OCI-M2 (cell line): ENCODE data around the gene MTARC2.

Source experiments
- DNase-seq: peaks from one replicate; lab custom pipeline; 2025; ENCODE audit not compliant: unreplicated experiment; lab: John Stamatoyannopoulos, UW

Gene MTARC2

DNA sequence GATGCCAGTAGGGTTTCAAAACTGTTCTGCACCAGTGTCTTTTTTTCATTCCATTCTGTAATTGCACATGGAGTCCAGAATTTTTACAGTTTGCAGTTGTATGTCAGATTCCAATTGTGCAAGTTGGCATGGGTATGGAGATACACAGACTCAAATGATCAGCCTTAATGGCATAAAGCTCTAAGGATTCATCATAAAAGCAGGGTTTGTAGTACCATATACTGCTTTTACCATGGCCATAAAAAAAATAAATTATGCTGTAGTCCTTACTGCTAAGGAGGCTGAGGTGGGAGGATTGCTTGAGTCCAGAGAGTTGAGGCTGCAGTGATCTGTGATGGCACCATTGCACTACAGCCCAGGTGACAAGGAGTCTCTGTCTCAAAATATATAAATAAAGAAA, 48.9 kb downstream of the MTARC2 start:
- DNase-seq: no peak

DNA sequence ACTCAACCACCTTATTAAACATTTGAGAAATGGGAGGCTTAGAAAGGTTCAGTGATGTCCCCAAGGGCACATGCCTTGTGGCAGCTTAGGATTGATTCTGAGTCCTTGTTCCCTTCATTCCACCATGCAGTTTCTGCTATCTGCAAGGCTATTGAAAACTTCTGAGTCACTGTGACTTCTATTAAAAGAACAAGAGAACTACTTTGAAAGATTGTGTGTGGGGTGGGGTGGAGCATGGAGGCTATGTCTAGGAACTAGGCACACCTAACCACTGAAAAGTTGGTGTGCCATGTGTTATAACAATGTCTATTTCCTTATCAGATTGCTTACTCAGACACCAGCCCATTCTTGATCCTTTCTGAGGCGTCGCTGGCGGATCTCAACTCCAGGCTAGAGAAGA, 49.4 kb downstream of the MTARC2 start:
- no peak for DNase-seq

DNA sequence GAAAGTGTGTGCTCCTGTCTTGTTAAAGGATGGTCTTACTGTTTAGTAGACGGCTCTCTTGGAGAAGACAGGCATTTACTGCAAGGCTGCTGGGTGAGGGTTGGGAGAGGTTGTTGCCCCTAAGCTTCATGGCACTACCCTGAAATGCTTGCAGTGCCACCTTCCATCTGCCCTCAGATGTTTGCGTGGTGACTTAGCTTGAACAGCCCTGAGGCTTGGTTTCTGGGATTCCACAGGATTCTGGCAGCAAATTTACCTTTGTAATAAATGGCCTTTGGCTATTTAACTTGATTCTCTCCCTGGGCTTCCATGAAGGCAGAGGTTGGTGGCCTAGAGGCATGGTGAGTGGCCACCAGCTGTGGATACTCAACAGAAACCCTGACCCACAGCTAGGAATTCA, 50.2 kb downstream of the MTARC2 start:
- no peak for DNase-seq

DNA sequence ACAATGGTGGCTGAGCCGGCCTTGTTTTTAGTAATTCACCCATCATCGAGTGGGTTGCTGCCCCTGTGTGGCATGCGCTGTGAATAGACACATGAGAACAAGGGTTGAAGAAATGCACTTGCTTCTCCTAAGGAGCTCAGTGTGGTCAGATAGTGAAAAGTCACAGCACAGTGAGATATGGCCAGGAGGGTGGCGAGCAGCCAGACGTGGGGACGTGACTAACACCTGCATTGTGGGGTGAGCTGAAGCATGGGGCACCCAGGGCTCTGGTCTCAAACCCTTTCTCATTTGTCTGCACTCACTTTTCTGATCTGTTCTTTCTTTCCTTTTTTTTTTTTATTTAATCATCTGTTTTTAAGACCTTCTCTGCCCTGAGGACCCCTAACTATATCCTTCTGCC, 52.1 kb downstream of the MTARC2 start:
- DNase-seq: no peak

DNA sequence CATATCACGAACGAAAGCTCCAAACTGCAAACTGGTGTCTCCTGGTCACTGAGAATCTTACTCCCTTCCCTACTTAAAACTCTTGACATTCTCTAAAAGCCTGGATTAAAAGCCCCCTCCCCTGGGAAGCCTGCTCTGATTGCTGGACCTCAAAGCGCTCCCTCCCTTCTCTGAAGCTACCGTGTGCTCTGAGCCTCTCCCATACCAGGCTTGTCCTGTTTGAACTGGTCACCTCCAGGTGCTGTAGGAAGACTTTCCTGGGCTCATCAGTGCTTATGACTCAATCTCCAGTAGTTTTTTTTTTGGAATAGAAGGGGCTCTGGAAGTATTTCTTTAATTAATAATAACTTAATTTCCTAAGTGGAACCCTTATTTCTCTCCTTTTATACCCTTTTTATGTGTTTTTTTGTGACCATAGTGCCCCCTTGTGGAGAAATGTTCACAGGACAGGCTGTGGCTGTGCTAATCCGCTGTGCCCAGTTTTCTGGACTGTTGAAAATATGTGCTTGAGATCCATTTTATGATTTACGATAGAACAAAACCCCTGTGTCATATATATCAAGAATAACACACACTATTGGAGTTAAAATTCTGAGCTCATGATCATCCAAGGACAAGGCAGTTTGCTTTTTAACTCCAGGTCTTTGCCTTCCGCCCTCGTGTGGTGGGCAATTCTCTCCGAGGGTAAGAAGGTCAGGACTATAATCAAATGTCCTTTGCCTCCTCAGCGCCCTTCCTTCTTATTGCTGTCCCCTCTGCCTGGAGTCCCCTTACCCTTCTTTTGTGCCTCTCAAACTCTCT, 55.5 kb downstream of the MTARC2 start:
- no peak for DNase-seq

DNA sequence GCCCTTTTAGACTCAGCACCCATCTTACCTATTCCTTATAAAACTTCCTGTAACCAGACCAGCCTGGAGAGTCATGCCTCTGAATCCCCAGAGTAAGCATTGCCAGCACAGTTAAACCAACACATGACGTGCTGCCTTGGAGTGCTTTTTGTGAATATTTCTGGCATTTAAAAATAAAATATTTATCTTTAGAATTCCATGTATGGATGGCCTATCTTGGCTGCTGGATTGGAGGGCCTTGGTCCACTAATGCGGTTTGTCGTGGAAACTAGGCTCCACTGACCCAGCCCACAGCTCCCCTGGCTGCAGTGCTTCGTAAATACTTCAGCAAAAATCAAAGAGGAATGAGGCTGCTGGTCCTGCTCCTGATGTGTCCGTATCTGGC, 56.1 kb downstream of the MTARC2 start:
- DNase-seq: no peak

DNA sequence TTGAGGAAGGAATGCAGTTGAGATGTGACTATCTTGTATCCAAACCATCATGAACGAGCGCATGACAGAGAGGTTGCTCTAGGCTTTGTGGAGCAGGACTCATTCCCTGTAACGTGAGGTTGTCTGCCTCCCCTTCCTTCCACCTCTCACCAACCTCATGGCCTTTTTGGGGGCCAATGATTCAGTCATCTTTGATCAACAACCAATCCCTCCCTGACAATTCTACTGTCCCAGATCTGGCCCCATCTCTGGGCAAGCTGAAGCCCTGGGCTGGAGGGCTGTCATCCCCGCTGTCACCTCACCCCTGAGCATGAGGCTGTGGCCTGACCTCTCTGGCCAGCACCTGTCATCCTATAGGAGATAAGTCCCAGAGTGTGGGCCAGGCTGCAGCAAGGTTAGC, 58.3 kb downstream of the MTARC2 start:
- no peak for DNase-seq

DNA sequence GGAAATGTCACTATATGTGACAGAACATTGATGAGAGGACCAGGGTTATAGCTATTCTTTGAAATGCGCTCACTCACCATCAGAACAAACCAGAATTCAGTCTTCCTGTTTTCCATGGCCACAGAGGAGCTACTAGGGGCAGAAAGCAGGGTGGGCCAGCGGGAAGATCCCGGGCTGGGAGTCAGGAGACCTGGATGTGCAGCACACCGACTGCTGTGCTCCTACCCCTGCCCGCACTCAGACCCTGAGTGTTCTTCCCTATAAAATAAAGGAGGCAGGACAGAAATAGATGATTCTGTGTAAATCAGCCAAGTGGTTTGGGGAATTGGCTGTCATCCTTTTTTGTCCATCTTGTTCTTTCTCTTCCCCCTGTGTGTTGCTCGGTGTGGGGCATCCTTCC, 59.6 kb downstream of the MTARC2 start:
- DNase-seq: no peak

DNA sequence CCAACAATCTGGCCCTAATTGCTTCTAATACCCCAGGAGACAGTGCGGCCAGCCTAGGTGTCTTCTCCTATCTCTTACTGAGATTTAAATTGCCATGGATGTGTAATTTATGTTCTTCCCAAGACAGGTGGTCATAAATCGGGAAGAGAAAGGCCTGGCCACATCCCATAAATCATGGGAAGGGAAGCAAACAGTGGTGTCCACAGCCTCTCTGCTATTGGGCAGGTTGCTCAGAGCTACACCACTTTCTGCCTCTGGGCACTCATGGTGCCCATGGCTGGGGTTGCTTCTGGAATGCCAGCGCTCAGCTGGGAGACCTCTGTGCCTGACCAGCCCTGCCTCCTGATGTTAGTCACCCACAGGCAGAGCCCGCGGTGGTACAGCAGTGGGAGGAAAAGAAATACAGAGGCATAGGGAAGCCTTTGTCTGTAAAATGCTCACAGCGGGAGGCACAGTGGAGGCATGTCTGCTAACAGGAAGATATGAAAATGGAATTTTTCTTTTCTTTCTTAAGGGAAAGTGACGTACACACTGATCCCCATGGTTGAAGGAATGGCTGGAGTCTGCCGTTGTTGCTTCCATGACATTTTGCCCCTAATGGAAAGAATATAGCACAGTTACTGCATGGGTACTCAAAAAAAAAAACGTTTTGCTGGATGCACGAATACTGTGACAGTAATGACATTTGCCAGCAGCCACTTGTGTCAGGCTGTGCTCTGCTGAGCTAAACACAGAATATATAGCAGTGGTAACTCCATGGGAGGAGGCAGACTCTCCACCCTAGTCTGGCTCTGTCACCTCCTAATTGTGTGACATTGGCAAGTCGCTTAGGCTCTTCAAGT, 60.4 kb downstream of the MTARC2 start:
- no peak for DNase-seq

DNA sequence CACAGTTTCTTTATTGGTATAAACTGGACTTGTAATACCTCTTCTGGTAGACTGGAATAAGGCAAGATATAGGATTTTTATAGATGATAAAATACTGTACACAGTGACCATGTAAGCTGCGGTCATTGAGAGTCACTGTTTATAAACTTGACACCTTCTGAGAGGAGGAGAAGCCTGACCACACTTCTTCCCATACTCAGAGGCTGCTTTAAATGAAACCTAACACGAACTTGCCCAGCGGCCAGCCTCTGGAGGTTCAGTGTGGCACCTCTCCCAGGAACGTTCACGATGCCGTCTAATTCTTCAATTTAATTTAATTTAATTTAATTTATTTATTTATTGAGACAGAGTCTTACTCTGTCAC, 61.0 kb downstream of the MTARC2 start:
- no peak for DNase-seq

DNA sequence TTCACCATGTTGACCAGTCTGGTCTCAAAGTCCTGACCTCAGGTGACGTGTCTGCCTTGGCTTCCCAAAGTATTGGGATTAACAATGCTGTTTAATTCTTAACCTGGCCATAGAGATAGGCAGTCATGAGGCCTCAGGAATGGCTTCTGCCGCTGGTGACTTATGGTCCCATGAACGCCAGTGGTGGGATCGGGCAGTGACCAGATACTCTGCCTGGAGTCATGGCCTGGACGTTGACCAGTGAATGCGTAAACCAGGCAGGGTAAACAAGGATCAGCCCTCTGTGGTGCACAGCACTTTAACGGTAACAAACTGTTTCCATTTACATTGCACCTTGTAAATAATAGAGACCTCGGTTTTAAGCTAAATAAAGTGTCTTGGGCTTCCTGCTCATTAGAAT, 61.6 kb downstream of the MTARC2 start:
- DNase-seq: no peak

DNA sequence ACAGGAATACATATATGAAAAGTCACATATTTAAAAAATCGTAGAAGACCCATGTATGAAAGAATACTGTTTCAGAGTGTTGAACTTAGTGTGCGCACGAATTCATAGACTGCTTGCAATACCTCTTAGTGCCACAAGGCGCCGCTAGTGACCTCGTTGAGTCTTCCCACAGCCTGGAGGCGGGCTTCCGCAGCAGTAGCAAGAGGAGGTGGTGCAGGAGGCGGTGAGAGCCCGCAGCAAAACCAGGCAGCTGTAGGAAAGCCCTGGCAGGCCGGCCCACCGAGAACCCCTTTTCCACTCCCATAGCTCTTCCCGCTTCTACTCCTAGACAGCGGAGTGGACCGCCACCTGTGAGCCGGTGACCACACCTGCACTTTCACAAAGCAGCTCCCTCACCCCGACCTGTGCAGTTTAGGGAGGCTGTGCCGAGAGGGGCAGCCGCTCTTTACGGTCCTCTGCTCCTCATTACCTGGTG, 62.1 kb downstream of the MTARC2 start:
- DNase-seq: no peak

DNA sequence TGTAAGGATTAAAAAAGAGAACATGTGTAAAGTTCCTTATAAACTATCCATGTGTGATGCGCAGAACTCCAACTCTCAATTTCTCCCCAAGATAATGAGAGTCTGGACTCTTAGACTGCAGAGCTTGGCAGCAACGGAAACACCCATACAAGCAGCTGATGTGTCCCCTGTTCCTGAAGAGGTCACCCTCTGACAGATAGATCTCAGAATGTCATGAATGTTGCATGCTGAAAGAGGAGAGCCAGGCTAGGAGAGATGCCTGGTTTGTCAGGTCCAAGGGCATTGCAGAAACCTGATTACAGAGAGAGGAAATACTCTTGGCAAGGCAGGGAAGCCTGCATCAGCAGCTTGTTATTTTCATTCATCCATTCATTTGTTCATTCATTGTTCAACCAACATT, 62.8 kb downstream of the MTARC2 start:
- no peak for DNase-seq

DNA sequence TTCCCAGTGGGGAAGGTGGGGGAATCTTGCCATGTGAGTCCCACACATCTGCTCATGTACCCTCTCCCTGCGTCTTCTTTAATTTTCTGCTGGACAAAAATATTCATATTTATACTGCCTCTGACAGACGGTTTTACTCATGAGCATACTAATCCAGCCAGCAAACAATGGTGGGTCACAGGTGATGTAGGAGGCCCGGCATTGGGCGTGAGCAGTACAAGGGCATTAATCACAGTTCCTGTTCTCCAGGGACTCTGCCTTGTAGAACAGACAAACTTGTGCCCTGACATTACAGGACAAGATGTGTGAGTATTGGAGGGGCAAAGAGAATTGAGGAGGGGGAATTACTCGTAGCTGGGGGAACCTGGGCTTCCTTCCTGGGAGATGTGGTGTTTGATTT, 63.6 kb downstream of the MTARC2 start:
- DNase-seq: no peak

DNA sequence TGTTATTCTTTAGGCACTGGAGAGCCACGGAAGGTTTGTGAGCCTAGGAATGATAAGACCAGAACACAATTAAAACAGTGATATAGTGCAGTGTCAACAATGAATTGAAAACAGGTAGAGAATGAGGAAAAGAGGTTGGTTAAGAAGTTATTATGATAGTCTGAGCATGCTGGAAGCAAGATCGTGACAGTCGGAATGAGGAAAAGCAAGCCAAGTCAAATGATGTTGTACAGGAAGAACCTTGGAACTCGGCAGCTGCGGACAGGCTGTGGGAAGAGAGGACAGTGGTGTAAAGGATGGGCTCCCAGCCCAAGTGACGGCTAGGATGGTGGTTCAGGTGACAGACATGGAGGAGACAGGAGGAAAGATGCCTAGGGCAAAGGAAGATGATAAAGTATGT, 64.2 kb downstream of the MTARC2 start:
- no peak for DNase-seq

DNA sequence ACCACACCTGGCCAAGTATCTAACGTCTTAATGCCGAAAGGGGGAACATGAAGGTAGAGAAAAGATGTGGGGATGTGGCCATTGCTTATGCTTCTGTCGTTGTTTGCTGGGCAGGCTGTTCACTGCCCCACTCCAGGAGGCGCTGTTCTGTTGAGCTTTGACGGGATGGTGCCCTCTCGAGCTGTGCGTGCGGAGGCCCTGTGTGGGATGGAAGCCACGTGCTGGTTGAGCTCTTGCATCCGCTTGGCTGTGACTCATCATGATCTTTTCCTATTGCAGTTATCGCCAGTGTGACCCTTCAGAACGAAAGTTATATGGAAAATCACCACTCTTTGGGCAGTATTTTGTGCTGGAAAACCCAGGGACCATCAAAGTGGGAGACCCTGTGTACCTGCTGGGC, 64.9 kb downstream of the MTARC2 start:
- no peak for DNase-seq

DNA sequence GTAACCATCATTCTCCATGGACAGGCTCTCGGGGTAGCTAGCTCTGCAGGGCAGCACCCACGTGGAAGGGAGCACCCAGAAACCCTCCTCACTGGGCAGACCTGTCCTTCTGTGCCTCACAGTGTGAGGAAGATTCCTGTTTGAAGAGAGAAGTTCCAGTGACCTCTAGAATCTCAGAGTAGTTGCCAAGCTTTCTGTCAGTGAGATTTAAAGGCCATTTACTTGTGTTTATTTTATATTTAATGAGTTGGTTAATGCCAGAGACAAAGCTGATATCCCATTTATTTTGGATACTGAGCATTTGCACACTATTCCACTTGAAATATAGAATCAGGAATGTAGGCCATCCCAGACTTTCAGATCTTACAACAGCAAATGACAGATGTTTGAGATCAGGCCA, 67.3 kb downstream of the MTARC2 start:
- DNase-seq: no peak

DNA sequence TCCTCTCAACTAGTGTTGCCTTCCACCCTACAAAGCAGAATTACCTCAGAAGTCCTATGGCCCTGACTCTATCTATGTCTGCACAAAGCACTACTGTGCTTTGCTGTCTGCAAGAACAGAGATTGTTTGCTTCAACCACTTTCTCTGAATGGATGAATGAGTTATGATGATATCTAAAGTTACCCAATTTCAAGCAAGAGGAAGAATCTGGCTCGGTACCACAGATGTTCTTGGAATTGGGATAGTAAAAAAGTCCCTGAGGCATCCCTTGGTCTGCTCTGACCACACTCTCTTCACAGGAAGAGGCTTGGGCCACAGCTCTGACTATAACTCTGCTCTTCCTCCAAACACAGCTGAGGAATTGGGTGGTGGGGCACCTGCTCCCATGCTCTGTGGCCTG, 69.8 kb downstream of the MTARC2 start:
- no peak for DNase-seq

DNA sequence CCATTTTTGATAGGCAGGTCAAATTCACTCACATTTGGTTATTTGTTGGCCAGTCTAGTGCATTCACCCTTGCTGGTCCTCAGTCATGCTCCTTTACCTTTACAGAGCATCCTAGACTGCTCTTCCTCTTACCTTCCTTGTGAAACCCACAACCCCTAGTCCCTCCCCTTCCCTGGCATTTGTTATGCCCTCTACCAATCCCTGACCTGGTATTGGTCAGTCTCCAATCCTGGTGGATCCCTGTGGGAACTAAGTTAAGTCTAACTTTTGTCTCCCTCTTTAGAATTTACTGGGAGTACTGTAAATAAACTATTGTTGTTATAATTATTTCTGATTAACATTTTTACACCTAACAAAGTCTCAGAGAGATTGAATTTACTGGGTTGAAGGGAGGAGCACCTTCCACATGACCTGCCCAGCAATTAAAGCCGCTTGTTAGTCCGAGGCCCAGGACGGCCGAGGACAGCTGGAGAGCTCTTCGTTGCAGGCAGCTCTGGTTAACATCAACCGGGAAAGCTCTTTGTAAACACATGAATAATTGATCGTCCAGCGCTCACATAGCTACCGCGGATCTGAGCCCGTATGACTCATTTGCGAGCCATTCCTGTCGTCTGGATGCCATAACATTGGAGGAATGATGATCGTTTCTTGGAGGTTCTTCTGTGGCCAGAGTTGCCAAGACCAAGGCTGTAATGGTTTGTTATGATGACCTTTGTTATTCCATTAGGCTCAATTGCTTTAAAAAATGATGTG, 70.5 kb downstream of the MTARC2 start:
- no peak for DNase-seq

DNA sequence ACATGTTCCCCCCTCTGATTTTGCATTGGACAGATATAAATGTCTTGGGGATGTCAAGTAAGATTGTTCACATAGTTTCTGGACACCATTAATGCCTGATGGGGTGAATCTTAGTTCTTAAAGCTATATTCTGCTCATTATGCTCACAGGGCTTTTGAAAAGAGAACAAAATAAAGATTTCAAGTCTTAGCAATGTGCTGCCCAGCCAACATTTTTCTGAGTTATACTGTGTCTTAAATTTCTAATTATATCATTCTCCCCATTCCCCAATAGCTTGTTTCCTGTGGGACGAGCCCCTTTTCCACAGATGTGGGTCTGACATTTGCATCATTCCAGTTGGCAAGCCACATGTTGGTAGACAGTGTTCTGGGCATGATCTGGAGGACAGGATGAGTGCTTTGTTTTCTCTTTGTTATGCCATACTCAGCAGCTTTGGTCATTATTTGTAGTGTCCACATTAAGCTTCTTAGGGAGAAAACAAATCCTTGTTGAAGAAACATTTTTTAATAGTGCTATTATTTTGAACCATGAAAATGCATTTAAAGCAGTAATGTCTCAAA, 71.4 kb downstream of the MTARC2 start:
- DNase-seq: no peak
